Keratinocyte (primary cell): ENCODE data around the gene TMEM225B. TPM values are rescaled to one million over a fixed set of nuclear protein-coding genes. Genes with fewer than 3 reads are reported as not detected.

Source experiments
- DNase-seq: peaks from one replicate; pipeline ENCODE4 v3.0.0-alpha.2; 2011; ENCODE audit warnings: low read depth, missing footprints, low spot score
- FAIRE-seq: peaks from 2 replicates; lab custom pipeline; 2011; peaks lifted over from hg19 to GRCh38; lab: Jason Lieb, UNC
- H2AFZ ChIP-seq: 2 replicates; pipeline ENCODE4 v1.6.0; 2012; ENCODE audit warnings: low read length, control low read depth, inconsistent platforms; ENCODE audit not compliant: control insufficient read depth
- H3K27ac ChIP-seq: 2 replicates; pipeline ENCODE4 v1.5.1; 2011; ENCODE audit warnings: low read length; ENCODE audit not compliant: control insufficient read depth, insufficient read depth
- H3K27me3 ChIP-seq: 3 replicates; pipeline ENCODE4 v1.6.0; 2011; ENCODE audit warnings: low read length; ENCODE audit not compliant: control insufficient read depth, insufficient read depth; ENCODE audit errors: extremely low read depth
- H3K36me3 ChIP-seq, 2 experiments: 2 replicates in 1 of 2; 3 replicates in 1 of 2; pipeline ENCODE4 v1.5.1; 2011; ENCODE audit warnings: low read length in 2 of 2, mild to moderate bottlenecking in 1 of 2; ENCODE audit not compliant: control insufficient read depth in 2 of 2, insufficient read depth in 2 of 2; ENCODE audit errors: extremely low read depth in 1 of 2
- H3K4me1 ChIP-seq: 3 replicates; pipeline ENCODE4 v1.5.1; 2011; ENCODE audit warnings: low read length; ENCODE audit not compliant: control insufficient read depth, insufficient read depth; ENCODE audit errors: extremely low read depth
- H3K4me2 ChIP-seq: 3 replicates; pipeline ENCODE4 v1.6.0; 2011; ENCODE audit warnings: low read depth, low read length; ENCODE audit not compliant: control insufficient read depth, insufficient read depth; ENCODE audit errors: extremely low read depth
- H3K4me3 ChIP-seq, 3 experiments: fragments of 200-600 bp in 1 of 3; sonication (generic) in 1 of 3; 2 replicates in 2 of 3; 3 replicates in 1 of 3; pipeline ENCODE4 v1.5.1; 2011 to 2016; ENCODE audit warnings: low read length in 3 of 3, mild to moderate bottlenecking in 3 of 3, control low read depth in 2 of 3, inconsistent platforms in 1 of 3, low read depth in 1 of 3, mixed read lengths in 1 of 3, mixed run types in 1 of 3, moderate library complexity in 1 of 3; ENCODE audit not compliant: control insufficient read depth in 2 of 3, insufficient read depth in 2 of 3; ENCODE audit errors: extremely low read depth in 1 of 3
- H3K79me2 ChIP-seq: 2 replicates; pipeline ENCODE4 v1.6.0; 2012; ENCODE audit warnings: low read length; ENCODE audit not compliant: control insufficient read depth, insufficient read depth
- H3K9ac ChIP-seq: 3 replicates; pipeline ENCODE4 v1.6.0; 2011; ENCODE audit warnings: low read length; ENCODE audit not compliant: control insufficient read depth, insufficient read depth; ENCODE audit errors: extremely low read depth
- H3K9me1 ChIP-seq: 3 replicates; pipeline ENCODE4 v1.6.0; 2011; ENCODE audit warnings: low read length; ENCODE audit not compliant: control insufficient read depth, insufficient read depth; ENCODE audit errors: extremely low read depth
- H3K9me3 ChIP-seq: 2 replicates; pipeline ENCODE4 v1.5.1; 2012; ENCODE audit warnings: low read depth, low read length; ENCODE audit not compliant: control insufficient read depth
- H4K20me1 ChIP-seq: 3 replicates; pipeline ENCODE4 v1.6.0; 2011; ENCODE audit warnings: low read length; ENCODE audit not compliant: control insufficient read depth, insufficient read depth; ENCODE audit errors: extremely low read depth
- CTCF ChIP-seq, 3 experiments: IDR thresholded peaks in 1 of 3; conservative IDR thresholded peaks in 1 of 3; optimal IDR thresholded peaks in 1 of 3; 2 replicates in 2 of 3; 3 replicates in 1 of 3; pipeline versions ENCODE3 to v1.5.1; 2011; ENCODE audit warnings: low read length in 3 of 3, mild to moderate bottlenecking in 3 of 3, moderate library complexity in 2 of 3, control low read depth in 1 of 3, inconsistent platforms in 1 of 3; ENCODE audit not compliant: insufficient read depth in 2 of 3; ENCODE audit errors: extremely low read depth in 1 of 3
- EZH2 ChIP-seq: IDR thresholded peaks from one replicate; pipeline ENCODE4 v1.6.1; 2012; ENCODE audit warnings: inconsistent platforms, mild to moderate bottlenecking, low read length, moderate library complexity
- dilution Hi-C: fragments of 300-500 bp; cut with MboI; formaldehyde crosslinking; loops from one replicate; pipeline ENCODE4 v1.7.0; 2020; ENCODE audit warnings: low sequenced_read_pairs; ENCODE audit not compliant: extremely low pct_ligation_motif_present
- polyA plus RNA-seq, 5 experiments: library from polyadenylated mRNA; depleted of rRNA in 3 of 5; stranded (reverse) in 3 of 5; stranded (forward) in 1 of 5; unstranded in 1 of 5; fragments of >200 nt; gene quantifications; 1 replicate in 1 of 5; 2 replicates in 3 of 5; 3 replicates in 1 of 5; pipeline versions ENCODE4 v1.2.1 to v1.2.3, GENCODE V29; 2011 to 2012; ENCODE audit warnings: missing spikeins in 2 of 5, low read depth in 1 of 5, low replicate concordance in 1 of 5

TMEM225B gene
- polyA plus RNA-seq, 1 donor (not counting 4 experiments of a cell fraction or from before 2014, with no cell fraction given), result 0.18 TPM

- Histone ChIP-seq H3K4me1 (peaks cover 13% of the 10 kb centered on the region), H3K27ac (no peak overlapping the region), H2AFZ (no peak overlapping the region), H3K9me1 (no peaks in the 10 kb centered on the region), H3K36me3 (peaks cover 1 to 12% of the 10 kb centered on the region in 2 experiments), H3K9me3 (no peaks in the 10 kb centered on the region), H3K79me2 (peaks cover 25% of the 10 kb centered on the region), H3K4me3 (no peak overlapping the region), H4K20me1 (no peaks in the 10 kb centered on the region), H3K27me3 (no peaks in the 10 kb centered on the region), H3K4me2 (no peak overlapping the region), H3K9ac (no peak overlapping the region)
- no peak for TF ChIP-seq EZH2
- TF ChIP-seq CTCF (optimal IDR thresholded peaks at IDR 0.05 in 1 of 3, IDR thresholded peaks at IDR 0.05 in 1 of 3, conservative IDR thresholded peaks at IDR 0.05 in 1 of 3; ENCODE audit: extremely low read depth in 1 of 3, insufficient read depth in 2 of 3, low read length in 3 of 3), result no peak
- FAIRE-seq (no peak), DNase-seq (no peak)
- dilution Hi-C loops, result no loop called here
These were observed 45.0 kb upstream of the TMEM225B start for GRCh38 chr7:99553039-99553438.

DNA sequence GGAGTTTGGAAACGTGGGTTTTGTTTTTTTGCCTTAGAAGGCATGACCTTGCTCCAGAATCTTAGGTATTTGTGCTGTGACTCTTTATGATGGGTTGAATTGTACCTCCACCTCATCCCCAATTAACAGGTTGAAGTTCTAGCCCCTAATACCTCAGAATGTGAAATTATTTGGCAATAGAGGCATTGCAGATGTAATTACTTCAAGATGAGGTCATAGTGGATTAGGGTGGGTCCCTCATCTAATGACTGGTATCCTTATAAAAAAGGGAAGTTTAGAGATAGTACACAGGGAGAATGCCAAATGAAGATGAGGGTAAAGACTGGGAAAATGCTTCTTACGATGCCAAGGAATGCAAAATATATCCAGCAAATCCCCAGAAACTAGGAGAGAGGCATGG, 43.1 kb upstream of the TMEM225B start:
- no peak for FAIRE-seq
- Histone ChIP-seq H3K9ac (no peak overlapping the region), H3K27me3 (no peaks in the 10 kb centered on the region), H3K79me2 (peaks cover 42% of the 10 kb centered on the region), H3K27ac (no peak overlapping the region), H3K4me2 (no peak overlapping the region), H4K20me1 (no peaks in the 10 kb centered on the region), H3K4me3 (no peak overlapping the region), H2AFZ (no peak overlapping the region), H3K36me3 (peaks cover 1 to 12% of the 10 kb centered on the region in 2 experiments), H3K9me3 (no peaks in the 10 kb centered on the region), H3K9me1 (no peaks in the 10 kb centered on the region), H3K4me1 (peaks cover 17% of the 10 kb centered on the region)
- dilution Hi-C loops, result no loop called here
- no peak for DNase-seq
- TF ChIP-seq CTCF (optimal IDR thresholded peaks at IDR 0.05 in 1 of 3, IDR thresholded peaks at IDR 0.05 in 1 of 3, conservative IDR thresholded peaks at IDR 0.05 in 1 of 3; ENCODE audit: extremely low read depth in 1 of 3, insufficient read depth in 2 of 3, low read length in 3 of 3), result no peak
- TF ChIP-seq EZH2, result no peak
